ENCODE results near the gene CMBL.
A peak's percentile ranks its signal among the peaks of the same experiment; 100 is the strongest.
"Not testable (repeated sequence)": the region's sequence is repeated elsewhere in the genome, so short reads cannot be mapped to it uniquely, and the experiment has no call there.

CMBL gene

DNA sequence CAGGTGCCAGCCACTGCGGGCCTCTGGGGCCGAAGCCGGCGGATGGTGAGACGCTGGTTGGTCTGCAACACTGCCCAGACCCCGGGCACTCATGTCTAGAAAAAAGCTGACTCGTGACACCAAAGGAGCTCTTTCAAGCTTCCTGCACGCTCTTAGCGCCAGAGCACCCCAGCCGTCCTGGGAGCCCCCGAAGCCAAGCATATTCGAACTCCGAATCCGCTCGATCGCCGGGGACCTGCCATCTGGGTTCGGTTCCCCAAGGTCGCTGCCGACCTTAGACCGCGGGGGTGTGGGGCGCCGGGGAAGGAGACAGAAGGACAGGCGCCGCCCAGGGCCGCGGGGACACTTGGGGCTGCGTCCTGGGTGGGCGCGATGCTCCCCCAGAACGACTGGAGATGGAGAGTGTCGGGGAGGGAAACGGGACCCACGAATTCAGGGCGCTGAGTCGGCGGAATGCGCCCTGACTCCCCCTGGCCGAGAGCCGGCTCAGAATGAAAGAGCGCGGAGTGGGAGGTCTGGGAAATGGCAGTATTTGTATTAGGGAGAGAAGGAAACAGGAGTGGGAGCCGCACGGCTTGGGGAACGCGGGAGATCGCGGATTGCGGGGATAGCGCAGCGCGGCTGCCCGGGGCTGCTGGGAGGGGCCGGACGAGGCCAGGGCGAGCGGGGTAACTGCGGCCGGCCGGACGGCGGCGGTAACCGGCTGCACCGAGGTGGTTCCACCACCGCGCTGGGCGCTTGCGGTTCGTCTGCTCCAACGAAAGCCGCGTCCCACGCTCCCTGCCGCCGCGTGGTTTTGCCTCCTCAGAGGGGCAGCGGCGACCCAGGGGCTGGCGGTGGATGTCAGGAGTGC lies 25.7 kb upstream of the CMBL start:
- DNase-seq, result no peak

DNA sequence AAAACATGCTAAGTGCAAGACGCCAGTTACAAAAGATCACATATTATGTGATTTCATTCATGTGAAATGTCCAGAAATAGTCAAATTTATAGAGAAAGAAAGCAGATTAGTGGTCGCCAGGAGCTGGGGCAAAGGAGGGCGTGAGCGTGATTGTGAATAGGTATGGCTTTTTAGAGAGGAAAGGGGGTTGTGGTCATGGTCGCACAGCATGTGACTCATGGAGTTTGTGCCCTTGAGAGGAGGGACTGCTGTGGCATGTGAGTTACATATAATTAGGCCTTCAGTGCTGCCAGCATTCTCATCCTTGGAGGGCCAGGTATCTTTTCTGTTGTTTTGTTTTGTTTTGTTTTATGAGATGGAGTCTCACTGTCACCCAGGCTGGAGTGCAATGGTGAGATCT lies 24.6 kb upstream of the CMBL start:
- no peak for DNase-seq

DNA sequence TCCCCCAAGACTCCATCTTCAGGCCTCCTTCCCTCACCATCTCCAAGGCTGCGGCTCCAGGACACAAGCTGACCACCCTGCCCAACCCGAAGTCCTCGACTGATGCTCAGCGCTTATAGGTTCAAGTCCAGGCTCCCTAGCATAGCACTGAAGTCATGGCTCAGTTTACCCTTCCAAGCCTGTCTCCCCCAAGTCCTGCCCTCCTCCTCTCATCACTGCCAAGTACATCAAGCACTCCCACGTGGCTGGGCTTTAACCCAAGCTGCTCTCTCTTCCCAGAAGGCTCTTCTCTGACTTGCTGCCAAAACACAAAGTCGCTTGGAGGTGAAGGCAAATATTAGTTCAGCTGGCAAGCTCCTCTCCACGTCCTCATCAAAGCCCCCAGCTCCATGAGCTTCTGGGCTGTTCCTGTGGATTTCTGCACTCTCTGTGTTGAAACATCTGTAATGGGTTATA lies 23.7 kb upstream of the CMBL start:
- DNase-seq, result peak; percentile 97

DNA sequence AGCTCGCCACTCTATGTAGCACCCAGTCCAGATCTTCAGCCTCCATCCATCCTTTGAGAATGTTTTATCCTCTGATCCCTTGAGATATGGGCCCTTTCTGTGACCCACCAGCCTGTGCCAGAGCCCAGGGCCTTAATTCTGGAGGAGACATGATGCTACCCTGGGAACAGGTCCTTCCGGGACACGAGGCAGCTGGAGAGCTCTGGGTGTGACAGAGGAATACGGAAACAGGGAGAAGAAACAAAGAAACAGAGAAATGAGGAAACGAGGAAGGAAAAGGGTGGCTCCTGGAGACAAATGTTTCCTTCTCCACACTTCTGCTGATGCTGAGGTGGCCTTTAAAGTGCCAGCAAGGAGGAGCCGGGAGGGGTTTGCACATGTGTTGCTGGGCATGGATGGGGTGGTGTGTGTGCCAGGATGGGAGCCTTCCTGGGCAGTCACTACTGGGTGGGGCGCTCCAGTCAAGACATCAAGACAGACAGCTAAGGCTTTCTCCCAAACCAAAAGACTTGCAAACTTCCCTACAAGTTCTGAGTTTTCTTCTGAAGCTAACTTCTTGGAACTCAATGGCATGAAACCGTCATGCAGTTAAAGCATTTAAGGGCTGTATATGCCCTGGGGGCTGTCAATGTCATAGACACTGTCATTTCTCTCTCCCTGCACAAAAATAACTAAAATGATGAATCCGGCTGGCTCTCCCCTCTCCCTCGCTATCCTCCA lies 23.0 kb upstream of the CMBL start:
- no peak for DNase-seq

DNA sequence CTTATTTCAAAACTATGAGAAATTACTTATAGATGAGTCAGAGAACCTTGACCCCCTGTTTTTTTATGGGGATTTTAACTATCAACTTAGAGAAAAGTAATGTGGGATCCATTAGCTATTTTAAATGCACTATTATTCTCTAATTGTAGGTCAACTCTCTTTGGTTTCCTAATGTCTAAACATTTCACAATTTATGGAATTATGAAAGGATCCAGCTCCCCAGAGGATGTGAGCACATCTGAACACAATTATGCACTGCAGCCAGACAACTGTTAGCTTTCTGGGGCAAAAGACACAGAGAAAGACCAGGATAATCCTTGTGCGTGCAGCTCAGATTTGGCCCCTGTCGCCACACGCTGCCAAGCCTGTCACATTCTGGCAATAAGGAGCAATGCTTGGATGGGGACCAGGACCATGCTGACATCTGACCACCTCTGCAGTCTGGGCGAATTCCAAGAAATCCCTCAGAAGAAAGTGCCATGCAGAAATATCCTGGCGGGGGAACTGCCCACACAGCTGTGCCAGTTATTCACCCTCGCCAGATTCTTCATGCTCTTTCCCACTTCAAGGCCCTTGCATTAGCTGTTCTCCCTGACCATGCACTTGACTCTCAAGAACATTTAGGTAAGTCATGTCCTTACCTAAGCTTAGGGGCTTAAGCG lies 22.2 kb upstream of the CMBL start:
- peak; percentile 24 for DNase-seq

DNA sequence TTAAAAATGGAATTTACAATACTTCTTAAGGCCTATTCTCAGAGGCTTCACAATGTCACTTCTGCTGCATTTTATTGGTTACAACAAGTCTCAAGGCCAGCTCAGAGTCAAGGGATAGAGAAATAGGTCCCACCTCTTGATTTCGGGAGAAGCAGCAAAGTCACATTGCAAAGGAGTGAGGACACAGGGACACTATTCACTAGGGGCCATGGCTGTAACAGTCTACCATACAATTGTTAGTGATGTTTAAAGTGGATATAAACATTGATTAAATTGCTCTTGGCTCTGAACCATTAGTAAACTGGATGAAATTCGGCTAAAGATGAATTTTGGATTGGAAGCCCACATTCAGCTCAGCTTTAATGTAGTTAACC lies 21.7 kb upstream of the CMBL start:
- DNase-seq, result no peak

DNA sequence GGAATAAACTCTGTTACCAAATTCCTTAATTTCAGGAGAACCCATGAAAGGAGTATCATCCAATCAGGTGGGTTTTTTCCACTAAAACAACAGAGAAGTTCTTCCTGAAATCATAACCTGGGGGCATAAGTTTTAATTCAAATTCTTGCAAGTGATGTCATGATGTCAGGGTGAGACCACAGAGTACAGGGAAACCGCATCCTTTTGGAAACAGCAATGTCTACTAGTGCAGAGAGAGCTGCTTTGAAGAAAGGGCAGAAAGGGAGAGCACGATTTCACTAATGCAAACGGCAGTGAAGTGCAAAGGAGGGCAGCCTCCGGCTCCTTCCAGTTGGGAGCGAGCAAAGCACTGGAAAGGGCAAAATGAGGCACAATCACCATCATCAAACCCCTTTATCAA lies 20.6 kb upstream of the CMBL start:
- no peak for DNase-seq

DNA sequence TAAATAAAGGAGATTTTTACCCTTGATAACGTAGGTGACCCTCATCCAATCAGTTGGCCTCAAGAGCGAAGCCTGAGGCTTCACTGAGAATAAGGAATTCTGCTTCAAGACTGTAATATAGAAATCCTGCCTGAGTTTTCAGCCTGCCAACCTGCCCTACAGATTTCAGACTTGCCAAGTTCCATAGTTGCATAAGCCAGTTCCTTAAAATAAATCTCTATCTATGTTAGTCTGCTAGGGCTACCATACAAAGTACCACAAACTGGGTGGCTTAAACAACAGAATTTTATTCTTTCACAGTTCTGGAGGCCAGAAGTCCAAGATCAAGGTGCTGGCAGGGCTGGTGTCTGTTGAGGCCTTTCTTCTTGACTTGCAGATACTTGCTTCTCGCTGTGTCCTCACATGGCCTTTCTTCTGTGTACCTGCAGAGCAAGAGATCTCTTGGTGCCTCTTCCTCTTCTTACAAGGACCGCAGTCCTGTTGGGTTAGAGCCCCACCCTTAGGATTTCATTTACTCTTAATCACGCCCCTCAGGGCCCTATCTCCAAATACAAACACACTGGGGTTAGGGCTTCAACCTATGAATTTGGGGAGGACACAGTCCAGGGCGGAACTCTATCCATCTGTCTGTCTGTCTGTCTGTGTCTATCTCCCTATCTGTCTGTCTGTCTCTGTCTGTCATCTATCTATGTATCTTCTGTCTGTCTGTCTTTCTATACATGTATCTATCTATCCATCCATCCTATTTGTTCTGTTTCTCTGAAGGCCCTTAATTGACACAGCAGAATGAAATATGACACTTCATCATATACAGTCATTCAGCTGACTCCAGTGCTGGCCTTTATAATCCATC lies 17.0 kb upstream of the CMBL start:
- DNase-seq, result no peak

DNA sequence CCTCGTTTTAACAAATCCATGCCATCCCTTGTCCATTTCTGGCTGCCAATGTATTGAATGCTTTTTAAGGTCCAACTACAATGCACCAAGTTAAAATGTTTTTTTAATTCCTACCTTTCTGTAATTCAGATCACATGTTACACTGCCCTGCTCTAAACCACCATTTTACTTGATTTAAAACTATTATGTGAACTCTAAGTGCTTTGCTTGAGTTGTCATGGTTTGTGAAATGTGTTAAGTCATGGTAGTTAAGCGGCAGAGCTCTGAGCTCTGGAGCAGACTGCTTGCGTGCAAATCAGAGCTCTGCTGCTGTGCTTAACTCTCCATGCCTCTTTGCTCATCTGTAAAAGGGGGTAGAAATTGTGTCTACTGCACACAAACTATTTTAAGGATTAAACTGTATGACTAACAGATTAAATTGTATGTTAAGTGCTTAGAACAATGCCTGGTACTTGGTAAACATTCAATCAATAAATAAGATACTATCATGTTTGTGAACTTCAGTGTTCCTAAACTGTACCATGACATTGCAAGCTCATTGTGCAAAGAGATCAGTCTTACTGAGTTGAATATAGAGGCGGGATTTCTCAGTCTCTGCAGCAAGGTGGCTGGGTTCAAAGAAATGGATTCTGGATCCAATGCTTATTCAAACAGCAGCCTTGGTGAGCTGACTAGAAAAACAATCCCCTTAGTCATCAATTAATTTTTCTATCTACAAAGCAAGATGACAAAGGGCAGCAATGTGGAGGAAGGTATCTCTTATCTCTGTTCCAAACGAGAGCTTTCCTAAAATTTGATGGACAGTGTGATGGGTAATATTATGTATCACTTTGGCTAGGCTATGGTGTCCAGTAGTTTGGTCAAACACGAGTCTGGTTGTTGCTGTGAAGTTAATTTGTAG lies 16.1 kb upstream of the CMBL start:
- no peak for DNase-seq

DNA sequence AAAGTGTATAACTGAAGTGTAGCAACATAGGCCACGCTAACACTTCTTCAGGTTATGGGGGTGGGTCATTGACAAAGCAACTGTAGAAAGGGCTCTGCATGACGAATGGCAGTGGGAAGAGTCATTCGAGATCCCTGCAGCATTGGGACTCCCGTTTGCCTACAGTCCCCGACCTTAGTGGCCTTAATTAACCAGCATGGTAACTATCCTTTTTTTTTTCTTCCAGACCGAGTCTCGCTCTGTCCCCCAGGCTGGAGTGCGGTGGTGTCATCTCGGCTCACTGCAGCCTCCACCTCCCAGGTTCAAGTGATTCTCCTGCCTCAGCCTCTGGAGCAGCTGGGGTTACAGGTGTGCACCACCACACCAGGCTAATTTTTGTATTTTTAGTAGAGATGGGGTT lies 14.2 kb upstream of the CMBL start:
- DNase-seq, result no peak

DNA sequence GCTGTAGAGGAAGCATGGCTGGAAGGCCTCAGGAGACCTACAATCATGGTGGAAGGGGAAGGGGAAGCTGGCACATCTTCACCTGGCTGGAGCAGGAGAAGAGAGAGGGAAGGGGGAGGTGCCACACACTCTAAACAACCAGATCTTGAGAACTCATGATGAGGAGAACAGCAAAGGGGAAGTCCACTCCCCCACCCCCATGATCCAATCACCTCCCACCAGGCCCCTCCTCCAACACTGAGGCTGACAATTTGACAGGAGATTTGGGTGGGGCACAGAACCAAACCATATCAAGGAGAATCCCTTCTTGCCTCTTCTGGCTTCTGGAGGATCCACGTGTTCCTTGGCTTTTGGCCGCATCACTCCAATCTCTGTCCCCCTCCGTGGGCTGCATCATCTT lies 13.1 kb upstream of the CMBL start:
- DNase-seq, result no peak

DNA sequence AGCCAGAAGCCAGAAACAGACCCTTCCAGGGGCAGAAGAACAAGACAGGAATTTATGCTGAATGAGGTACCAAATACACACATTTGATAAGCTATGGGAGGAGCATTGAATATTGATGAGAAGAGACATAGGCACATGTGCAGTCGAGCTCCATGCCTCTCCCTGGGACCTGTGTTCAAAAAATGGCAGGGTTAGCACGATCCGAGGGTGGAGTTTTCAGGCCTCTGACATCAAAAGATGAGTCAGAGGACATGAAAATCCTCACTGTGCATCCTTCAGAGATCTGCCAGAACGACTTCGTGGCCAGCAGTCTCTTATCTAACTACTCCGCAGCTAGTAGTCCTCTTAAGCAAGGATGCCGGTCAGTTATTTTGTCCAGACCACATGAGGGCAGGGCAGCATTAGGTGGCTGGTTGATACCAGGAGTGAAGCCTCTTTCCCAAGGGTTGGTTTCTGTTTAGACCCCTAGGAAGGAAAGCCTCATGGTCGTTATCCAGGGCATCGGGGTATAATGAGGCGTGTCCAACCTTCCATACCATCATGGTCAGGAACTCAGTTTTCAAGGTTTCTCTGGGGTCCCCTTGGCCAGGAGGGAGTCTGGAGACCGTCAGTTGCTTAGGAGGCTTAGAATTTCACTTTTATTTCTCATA lies 11.6 kb upstream of the CMBL start:
- no peak for DNase-seq

DNA sequence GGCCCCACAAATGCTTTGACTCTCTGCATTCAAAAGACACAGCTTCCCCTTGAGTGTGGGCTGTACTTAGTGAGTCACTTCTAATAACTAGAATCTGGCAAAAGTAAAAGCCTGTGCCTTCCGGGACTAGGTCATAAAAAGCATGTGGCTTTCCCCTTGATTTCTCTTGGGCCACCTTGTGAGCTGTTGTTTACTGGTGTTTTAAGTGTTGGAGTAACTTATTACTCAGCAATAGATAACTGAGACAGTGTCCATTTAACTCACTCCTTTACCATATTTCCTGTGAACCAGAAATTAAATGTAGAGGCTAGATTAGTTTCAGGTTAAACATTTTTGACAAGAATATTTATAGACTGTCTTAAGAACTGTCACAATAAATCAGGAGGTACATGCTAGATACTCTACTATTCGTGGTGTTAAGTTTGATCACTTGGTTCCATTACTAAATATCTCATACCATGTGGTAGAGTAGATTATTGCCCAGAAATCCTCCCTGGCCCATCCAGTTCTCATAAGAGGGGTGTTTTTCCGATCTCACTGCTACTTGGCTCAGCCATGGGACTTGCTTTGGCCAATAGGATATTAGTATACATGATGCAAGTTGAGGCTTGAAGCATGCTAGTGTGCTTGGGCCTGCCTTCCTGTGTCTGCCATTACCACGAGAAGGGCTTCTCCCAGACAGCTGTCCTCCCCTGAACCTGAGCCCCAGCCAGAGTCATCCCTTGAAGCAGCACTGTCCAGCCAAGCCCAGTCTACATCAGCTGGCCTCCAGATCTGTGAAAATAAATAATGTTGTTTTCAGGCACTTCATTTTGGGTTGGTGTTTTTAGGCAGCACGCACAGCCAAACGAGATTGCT lies 10.4 kb upstream of the CMBL start:
- no peak for DNase-seq

DNA sequence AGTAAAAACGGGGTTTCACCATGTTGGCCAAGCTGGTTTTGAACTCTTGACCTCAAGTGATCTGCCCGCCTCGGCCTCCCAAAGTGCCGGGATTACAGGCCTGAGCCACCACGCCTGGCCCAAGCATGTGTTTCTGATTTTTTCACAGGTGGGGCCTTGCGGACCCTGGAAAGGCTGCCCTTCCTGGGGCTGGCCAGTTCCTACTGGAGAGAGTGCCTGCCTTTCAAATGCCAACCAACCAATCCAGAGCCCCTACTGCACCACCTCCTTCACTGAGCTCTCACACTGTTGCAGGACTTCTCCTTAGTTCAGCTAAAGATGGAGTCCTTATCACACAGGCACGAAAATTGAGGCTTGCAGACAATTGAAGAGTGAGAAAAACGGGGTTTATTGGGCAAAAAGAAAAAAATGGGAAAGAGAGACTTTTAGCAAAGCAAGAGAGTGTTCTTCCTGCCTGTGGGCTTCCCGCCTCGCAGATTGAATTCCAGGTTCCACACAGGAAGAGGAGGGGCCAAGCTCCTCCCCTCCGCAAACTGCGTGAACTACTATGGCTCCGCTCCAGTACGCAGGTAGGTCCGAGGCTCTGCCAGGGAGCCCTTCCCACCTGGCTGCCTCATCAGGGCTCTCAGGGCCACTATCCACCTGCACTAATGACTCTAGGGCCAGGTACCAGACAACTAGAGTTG lies 8.3 kb upstream of the CMBL start:
- DNase-seq, result no peak

DNA sequence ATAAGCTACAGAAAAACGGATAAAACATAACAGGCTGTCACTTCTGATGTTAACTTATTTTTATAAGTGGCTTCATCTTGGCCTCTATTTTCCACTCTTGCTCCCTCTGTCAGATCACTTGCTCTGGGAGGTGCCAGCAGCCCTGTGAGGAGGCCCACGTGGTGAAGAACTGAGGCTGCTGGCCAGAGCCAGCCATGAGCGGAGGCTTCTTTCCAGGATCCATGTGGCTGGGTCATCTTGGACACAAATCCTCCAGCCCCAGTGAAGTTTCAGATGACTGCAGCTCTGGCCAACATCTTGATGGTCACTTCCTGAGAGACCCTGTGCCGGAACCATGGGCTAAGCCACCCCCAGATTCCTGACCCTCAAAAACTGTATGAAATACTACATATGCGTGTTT lies 7.5 kb upstream of the CMBL start:
- no peak for DNase-seq

DNA sequence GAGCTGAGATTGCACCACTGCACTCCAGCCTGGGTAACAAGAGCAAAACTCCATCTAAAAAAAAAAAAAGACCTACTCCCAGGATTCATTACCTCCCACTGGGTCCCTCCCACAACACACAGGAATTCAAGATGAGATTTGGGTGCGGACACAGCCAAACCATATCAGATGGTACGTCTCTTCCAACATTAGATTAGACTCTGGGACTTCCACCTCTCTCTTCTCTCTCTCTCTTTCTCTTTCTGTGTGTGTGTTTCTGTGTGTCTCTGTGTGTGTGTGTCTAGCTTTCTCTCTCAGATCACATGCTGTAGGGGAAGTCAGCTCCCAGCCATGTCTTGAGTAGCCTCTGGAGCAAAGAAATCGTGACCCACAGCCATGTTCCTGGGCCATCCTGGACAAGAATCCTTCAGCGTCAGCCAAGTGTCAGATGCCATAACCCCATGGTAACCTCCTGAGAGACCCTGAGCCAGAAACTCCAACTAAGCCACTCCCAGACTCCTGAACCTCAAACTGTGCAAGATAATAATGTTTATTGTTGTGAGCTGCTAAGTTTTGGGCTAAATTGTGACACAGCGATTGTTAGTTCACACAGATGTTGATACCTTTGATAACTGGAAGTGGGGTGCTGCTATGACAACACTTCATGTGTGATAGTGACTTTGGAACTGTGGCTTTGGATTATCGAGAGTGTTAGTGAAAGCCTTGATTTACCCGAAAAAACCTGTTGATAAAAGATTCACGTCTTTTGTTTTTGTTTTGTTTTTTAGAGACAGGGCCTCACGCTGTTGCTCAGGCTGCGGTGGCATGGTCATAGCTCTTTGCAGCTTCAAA lies 4.1 kb upstream of the CMBL start:
- DNase-seq, result no peak

DNA sequence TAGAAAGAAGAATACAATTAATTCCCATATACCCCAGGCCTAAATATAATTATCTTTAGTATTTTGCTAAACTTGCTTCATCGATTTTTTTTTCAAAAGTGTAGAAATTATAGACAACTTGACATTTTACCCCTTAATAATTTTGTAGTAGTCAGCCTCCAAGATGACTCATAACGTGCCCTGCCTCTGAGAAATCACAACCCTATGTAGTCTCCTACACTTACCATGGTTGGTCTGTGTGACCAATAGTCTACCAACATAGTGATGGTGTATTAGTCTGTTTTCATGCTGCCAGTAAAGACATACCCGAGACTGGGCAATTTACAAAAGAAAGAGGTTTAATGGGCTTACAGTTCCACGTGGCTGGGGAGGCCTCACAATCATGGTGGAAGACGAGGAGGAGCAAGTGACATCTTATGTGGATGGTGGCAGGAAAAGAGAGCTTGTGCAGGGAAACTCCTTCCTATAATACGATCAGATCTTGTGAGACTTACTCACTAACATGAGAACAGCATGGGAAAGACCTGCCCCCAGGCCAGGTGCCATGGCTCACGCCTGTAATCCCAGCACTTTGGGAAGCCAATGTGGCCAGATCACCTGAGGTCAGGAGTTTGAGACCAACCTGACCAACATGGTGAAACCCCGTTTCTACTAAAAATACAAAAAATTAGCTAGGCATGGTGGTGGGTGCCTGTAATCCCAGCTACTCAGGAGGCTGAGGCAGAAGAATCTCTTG lies 3.3 kb upstream of the CMBL start:
- not testable (repeated sequence) for DNase-seq
